H1 (cell line): ENCODE results near the gene OMG. TPM values are rescaled to one million over a fixed set of nuclear protein-coding genes. Genes with fewer than 3 reads are reported as not detected.

ENCODE experiments used
- CTCF ChIA-PET: fragments of 300-600 bp; sonication (Branson Sonifier 250); formaldehyde crosslinking; loops from one replicate; lab custom pipeline; 2021; ENCODE audit not compliant: partially characterized antibody; lab: Charles Lee
- POLR2A ChIA-PET: fragments of 300-600 bp; sonication (Branson Sonifier 250); formaldehyde crosslinking; loops from one replicate; lab custom pipeline; 2021; ENCODE audit warnings: inconsistent platforms; ENCODE audit not compliant: partially characterized antibody; lab: Charles Lee
- DNase-seq, 2 experiments: peaks; one replicate each; pipeline versions ENCODE4 v3.0.0 to v3.0.0-alpha.2; 2010 to 2022; ENCODE audit warnings: low spot score in 2 of 2, low read depth in 1 of 2, mixed read lengths in 1 of 2
- FAIRE-seq: peaks from 2 replicates; lab custom pipeline; 2011; peaks lifted over from hg19 to GRCh38; lab: Jason Lieb, UNC
- H2AFZ ChIP-seq: 2 replicates; pipeline ENCODE4 v1.8.1; 2012; ENCODE audit warnings: low read length, inconsistent platforms
- H2AK5ac ChIP-seq: 2 replicates; pipeline ENCODE4 v1.6.1; 2013; ENCODE audit warnings: low read depth, low read length
- H2BK120ac ChIP-seq: replicated peaks from 2 replicates; pipeline ENCODE3; 2013; ENCODE audit warnings: low read depth, low read length, inconsistent platforms
- H2BK12ac ChIP-seq: 2 replicates; pipeline ENCODE4 v1.6.1; 2013; ENCODE audit warnings: low read depth, low read length
- H2BK15ac ChIP-seq: 2 replicates; pipeline ENCODE4 v1.6.1; 2013; ENCODE audit warnings: low read length
- H2BK20ac ChIP-seq: 2 replicates; pipeline ENCODE4 v1.6.1; 2013; ENCODE audit warnings: low read length
- H2BK5ac ChIP-seq: 2 replicates; pipeline ENCODE4 v1.6.1; 2013; ENCODE audit warnings: low read depth, low read length
- H3K14ac ChIP-seq: 2 replicates; pipeline ENCODE4 v1.6.1; 2013; ENCODE audit warnings: inconsistent platforms; ENCODE audit not compliant: insufficient read length
- H3K18ac ChIP-seq: 2 replicates; pipeline ENCODE4 v1.6.1; 2013; ENCODE audit warnings: low read length; ENCODE audit errors: extremely low read depth
- H3K23ac ChIP-seq: 2 replicates; pipeline ENCODE4 v1.6.1; 2013; ENCODE audit warnings: inconsistent platforms; ENCODE audit not compliant: insufficient read length
- H3K23me2 ChIP-seq: 2 replicates; pipeline ENCODE4 v1.6.1; 2013; ENCODE audit warnings: low read depth, low read length
- H3K27ac ChIP-seq: 2 replicates; pipeline ENCODE4 v1.6.1; 2011; ENCODE audit warnings: low read depth, low read length, inconsistent platforms
- H3K27me3 ChIP-seq, 4 experiments: replicated peaks in 1 of 4; 1 replicate in 1 of 4; 2 replicates in 3 of 4; pipeline versions ENCODE4 v1.6.1 to v1.8.1; 2011 to 2013; ENCODE audit warnings: low read length in 3 of 4, mild to moderate bottlenecking in 3 of 4, inconsistent platforms in 2 of 4, mixed read lengths in 2 of 4, moderate library complexity in 1 of 4; ENCODE audit not compliant: control insufficient read depth in 3 of 4, insufficient read depth in 3 of 4; ENCODE audit errors: extremely low read depth in 1 of 4
- H3K36me3 ChIP-seq, 4 experiments: 2 replicates each; pipeline versions ENCODE4 v1.6.1 to v1.8.1; 2011 to 2013; ENCODE audit warnings: mild to moderate bottlenecking in 4 of 4, low read length in 3 of 4, moderate library complexity in 2 of 4, control low read depth in 1 of 4, inconsistent platforms in 1 of 4; ENCODE audit not compliant: insufficient read depth in 4 of 4, control insufficient read depth in 2 of 4
- H3K4ac ChIP-seq: replicated peaks from 2 replicates; pipeline ENCODE3; 2013; ENCODE audit warnings: low read length, low read depth, mixed read lengths, inconsistent platforms; ENCODE audit not compliant: insufficient read length
- H3K4me1 ChIP-seq, 4 experiments: replicated peaks in 1 of 4; 1 replicate in 1 of 4; 2 replicates in 3 of 4; pipeline versions ENCODE4 v1.6.1 to v1.8.1; 2011 to 2013; ENCODE audit warnings: low read length in 3 of 4, inconsistent platforms in 2 of 4, mixed read lengths in 1 of 4; ENCODE audit not compliant: insufficient read depth in 4 of 4, control insufficient read depth in 3 of 4
- H3K4me2 ChIP-seq, 2 experiments: 2 replicates each; pipeline versions ENCODE4 v1.6.1 to v1.8.1; 2011 to 2013; ENCODE audit warnings: low read depth in 2 of 2, low read length in 2 of 2, control low read depth in 1 of 2, inconsistent platforms in 1 of 2, mild to moderate bottlenecking in 1 of 2; ENCODE audit not compliant: insufficient read depth in 1 of 2
- H3K4me3 ChIP-seq, 4 experiments: fragments of 200-600, 300-600 bp in 1 of 4; sonication (generic), shearing (Covaris generic), sonication (Bioruptor Twin) in 1 of 4; 2 replicates each; pipeline versions ENCODE4 v1.5.1 to v1.8.1; 2011 to 2016; ENCODE audit warnings: low read length in 4 of 4, low read depth in 3 of 4, control low read depth in 2 of 4, inconsistent platforms in 2 of 4, mild to moderate bottlenecking in 2 of 4, mixed read lengths in 1 of 4, moderate library complexity in 1 of 4; ENCODE audit not compliant: insufficient read depth in 2 of 4; ENCODE audit errors: extremely low read depth in 1 of 4
- H3K56ac ChIP-seq: replicated peaks from 2 replicates; pipeline ENCODE3; 2013; ENCODE audit warnings: low read depth, mild to moderate bottlenecking, mixed read lengths, low read length, inconsistent platforms; ENCODE audit not compliant: insufficient read length
- H3K79me1 ChIP-seq: 2 replicates; pipeline ENCODE4 v1.6.1; 2013; ENCODE audit warnings: low read depth, low read length, control low read depth
- H3K79me2 ChIP-seq, 2 experiments: 2 replicates each; pipeline versions ENCODE4 v1.6.1 to v1.8.1; 2012 to 2013; ENCODE audit warnings: low read length in 2 of 2, mild to moderate bottlenecking in 2 of 2, inconsistent platforms in 1 of 2; ENCODE audit not compliant: insufficient read depth in 2 of 2, control insufficient read depth in 1 of 2
- H3K9ac ChIP-seq, 4 experiments: replicated peaks in 1 of 4; 1 replicate in 1 of 4; 2 replicates in 3 of 4; pipeline versions ENCODE4 v1.6.1 to v1.8.1; 2011 to 2013; ENCODE audit warnings: low read depth in 3 of 4, low read length in 3 of 4, control low read depth in 2 of 4, mild to moderate bottlenecking in 2 of 4, moderate library complexity in 2 of 4, inconsistent platforms in 1 of 4; ENCODE audit errors: extremely low read depth in 1 of 4
- H3K9me3 ChIP-seq, 2 experiments: 2 replicates each; pipeline versions ENCODE4 v1.6.1 to v1.8.1; 2012 to 2013; ENCODE audit warnings: mild to moderate bottlenecking in 2 of 2, moderate library complexity in 2 of 2, control low read depth in 1 of 2, inconsistent platforms in 1 of 2, low read depth in 1 of 2, low read length in 1 of 2, mixed read lengths in 1 of 2; ENCODE audit not compliant: insufficient read depth in 2 of 2
- H4K20me1 ChIP-seq, 2 experiments: replicated peaks in 1 of 2; 2 replicates each; pipeline versions ENCODE3 to v1.8.1; 2011 to 2013; ENCODE audit warnings: inconsistent platforms in 2 of 2, low read length in 2 of 2, mild to moderate bottlenecking in 1 of 2; ENCODE audit not compliant: insufficient read depth in 2 of 2, control insufficient read depth in 1 of 2
- H4K5ac ChIP-seq: 2 replicates; pipeline ENCODE4 v1.6.1; 2013; ENCODE audit warnings: low read length, low read depth, mixed read lengths, inconsistent platforms; ENCODE audit not compliant: insufficient read length
- H4K8ac ChIP-seq: 2 replicates; pipeline ENCODE4 v1.8.0; 2013; ENCODE audit warnings: mild to moderate bottlenecking, moderate library complexity, low read length, inconsistent platforms; ENCODE audit not compliant: insufficient read depth; ENCODE audit errors: extremely low read depth
- H4K91ac ChIP-seq: replicated peaks from 2 replicates; pipeline ENCODE3; 2013; ENCODE audit warnings: low read length, mixed read lengths, inconsistent platforms; ENCODE audit not compliant: insufficient read length
- CEBPB ChIP-seq: IDR thresholded peaks from 2 replicates; pipeline ENCODE4 v1.6.1; 2012; ENCODE audit warnings: low read depth, low read length
- EGR1 ChIP-seq: IDR thresholded peaks from 2 replicates; pipeline ENCODE4 v1.6.1; 2011; ENCODE audit warnings: low read depth, low read length, borderline replicate concordance
- HDAC2 ChIP-seq, 2 experiments: fragments of 300-600 bp in 1 of 2; sonication (generic) in 1 of 2; IDR thresholded peaks; 2 replicates each; pipeline ENCODE4 v1.6.1; 2011 to 2012; ENCODE audit warnings: low read depth in 2 of 2, low read length in 2 of 2, mild to moderate bottlenecking in 2 of 2, moderate library complexity in 2 of 2, borderline replicate concordance in 1 of 2, inconsistent platforms in 1 of 2
- POU5F1 ChIP-seq: IDR thresholded peaks from 2 replicates; pipeline ENCODE4 v1.6.1; 2011; ENCODE audit warnings: low read depth, mild to moderate bottlenecking, low read length, moderate library complexity
- TBP ChIP-seq: IDR thresholded peaks from 2 replicates; pipeline ENCODE4 v1.6.1; 2011; ENCODE audit warnings: low read depth, low read length, improper control_type of control experiment
- ZNF274 ChIP-seq: IDR thresholded peaks from 2 replicates; pipeline ENCODE4 v1.7.0; 2012; ENCODE audit warnings: low read length, borderline replicate concordance; ENCODE audit errors: extremely low read depth
- polyA plus RNA-seq, 7 experiments: library from polyadenylated mRNA; depleted of rRNA in 3 of 7; stranded (reverse) in 5 of 7; unstranded in 2 of 7; fragments of >200 nt in 5 of 7; fragments of 200-250 nt in 2 of 7; gene quantifications; 1 replicate in 5 of 7; 2 replicates in 1 of 7; 4 replicates in 1 of 7; pipeline versions ENCODE4 v1.2.1 to v1.2.3, GENCODE V29; 2011 to 2013; ENCODE audit warnings: missing spikeins in 2 of 7, mixed read lengths in 2 of 7
- total RNA-seq: library from RNA; stranded (reverse); fragmentation: NEBNext Ultra II Directional; extraction: Animal tissue kit (Norgen Biotek cat#: 25700); gene quantifications from 2 replicates; pipeline ENCODE4 v1.2.1, GENCODE V29; 2021

The OMG gene
- total and polyA plus RNA-seq, 2 of the 8 experiments (the other 6 are each of a cell fraction or from before 2014, with no cell fraction given), result not detected

GRCh38 chr17:31299624-31300023 lies 2.6 kb upstream of the OMG start:
- no peak for DNase-seq
- POLR2A ChIA-PET, result no interaction called here

More at GRCh38 chr17:31299624-31300023, 2.6 kb upstream of the OMG start:
- H3K4me2 ChIP-seq, result no peak overlapping the region
- FAIRE-seq, result no peak
- H2BK15ac ChIP-seq, result no peak overlapping the region
- no peak overlapping the region for H2AFZ ChIP-seq
- H3K36me3 ChIP-seq, result no peaks in the 10 kb centered on the region
- H3K18ac ChIP-seq, result no peak overlapping the region
- no peak overlapping the region for H3K14ac ChIP-seq
- H2BK20ac ChIP-seq, result no peak overlapping the region
- TF ChIP-seq TBP (no peak), EGR1 (no peak), CEBPB (no peak), HDAC2 (IDR thresholded peaks at IDR 0.05; ENCODE audit: borderline replicate concordance in 1 of 2, low read depth in 2 of 2, low read length in 2 of 2) (no peak), POU5F1 (no peak), ZNF274 (no peak)
- H4K20me1 ChIP-seq, result no peaks in the 10 kb centered on the region
- H3K27ac ChIP-seq, result no peak overlapping the region
- H2BK120ac ChIP-seq, result no peak overlapping the region
- H4K5ac ChIP-seq, result no peak overlapping the region
- H4K8ac ChIP-seq, result no peak overlapping the region
- H3K56ac ChIP-seq, result no peak overlapping the region
- H3K23ac ChIP-seq, result no peak overlapping the region
- H3K23me2 ChIP-seq, result no peaks in the 10 kb centered on the region
- H2BK12ac ChIP-seq, result no peak overlapping the region
- H3K9ac ChIP-seq, result no peak overlapping the region
- CTCF ChIA-PET, result interaction anchor here (1.0 kb wide), 1 partner anchor 13 kb away, joined by 3 read pairs; no protein-coding TSS in a partner anchor
- no peaks in the 10 kb centered on the region for H3K79me2 ChIP-seq
- H3K4ac ChIP-seq, result no peak overlapping the region
- no peak overlapping the region for H4K91ac ChIP-seq
- peaks cover 0 to 5% of the 10 kb centered on the region in 2 experiments; a peak in 1 of 4 replicates for H3K9me3 ChIP-seq
- H3K79me1 ChIP-seq, result no peaks in the 10 kb centered on the region
- no peak overlapping the region for H2AK5ac ChIP-seq
- no peaks in the 10 kb centered on the region for H3K27me3 ChIP-seq
- peaks cover 0 to 3% (median 0%) of the 10 kb centered on the region in 4 experiments; a peak in 1 of 7 replicates for H3K4me1 ChIP-seq
- no peak overlapping the region for H3K4me3 ChIP-seq
- no peak overlapping the region for H2BK5ac ChIP-seq
